ENCODE data around the gene MRPL44. TPM values are rescaled to one million over a fixed set of nuclear protein-coding genes. Genes with fewer than 3 reads are reported as not detected.

MRPL44 gene
- polyA plus RNA-seq, 3 donors = 7.5 to 28.4 (median 25.7) TPM

- Mint-ChIP-seq H3K4me3 (no peak overlapping the region), H3K9me3 (no peaks in the 10 kb centered on the region)
Measured at GRCh38 chr2:223991611-223992010, 34.3 kb downstream of the MRPL44 start.

GRCh38 chr2:223993634-223994232 is 36.5 kb downstream of the MRPL44 start:
- 58% methylated on average over 3 of the region's 5 CpGs for WGBS (ENCODE audit: insufficient coverage)
- Mint-ChIP-seq H3K36me3 (no peaks in the 10 kb centered on the region), H3K27me3 (ENCODE audit: low read depth in 3 of 3) (no peaks in the 10 kb centered on the region), H3K9me3 (no peaks in the 10 kb centered on the region), H3K4me3 (no peak overlapping the region), H3K4me1 (peaks cover 1% of the 10 kb centered on the region), H3K27ac (no peak overlapping the region)
- H3K9me3 ChIP-seq (replicated peaks in 1 of 2; ENCODE audit: control insufficient read depth in 1 of 2, insufficient read depth in 1 of 2, low read length in 2 of 2) = no peaks in the 10 kb centered on the region
- TF ChIP-seq CTCF (IDR thresholded peaks at IDR 0.05) = peak; percentile 82
- intact Hi-C loops (cut with micrococcal nuclease) = loop anchor here in 1 of 2 donors (5.0 kb wide), 1 partner anchor 289 kb away; no protein-coding TSS in a partner anchor
- H3K4me1 ChIP-seq (ENCODE audit: control insufficient read depth in 1 of 2, insufficient read depth in 2 of 2, low read length in 2 of 2) = no peaks in the 10 kb centered on the region
- H3K27ac ChIP-seq (ENCODE audit: low read depth in 1 of 2, low read length in 2 of 2) = no peak overlapping the region
- H3K79me2 ChIP-seq (ENCODE audit: insufficient read depth, low read length) = no peaks in the 10 kb centered on the region
- H3K4me2 ChIP-seq (replicated peaks; ENCODE audit: extremely low read depth, low read length, poor library complexity, severe bottlenecking) = no peak overlapping the region
- no peaks in the 10 kb centered on the region for H3K36me3 ChIP-seq (replicated peaks in 1 of 2; ENCODE audit: control insufficient read depth in 1 of 2, insufficient read depth in 2 of 2, low read length in 2 of 2)
- DNase-seq = peak; percentile 34 to 55 (median 51)
- no peaks in the 10 kb centered on the region for H3K27me3 ChIP-seq (ENCODE audit: control insufficient read depth in 2 of 2, insufficient read depth in 2 of 2, low read length in 2 of 2)
- no peaks in the 10 kb centered on the region for H4K20me1 ChIP-seq (ENCODE audit: insufficient read depth, low read length)
- H3K4me3 ChIP-seq (replicated peaks in 1 of 3; ENCODE audit: low read depth in 2 of 3, low read length in 3 of 3) = no peak overlapping the region
- no peak overlapping the region for H2AFZ ChIP-seq (ENCODE audit: insufficient read depth, low read depth, low read length, poor library complexity, severe bottlenecking)
- no peak overlapping the region for H3K9ac ChIP-seq (ENCODE audit: insufficient read depth, low read length, poor library complexity, severe bottlenecking)

More at GRCh38 chr2:223991611-223992010, 34.3 kb downstream of the MRPL44 start:
- Mint-ChIP-seq H3K27me3 (ENCODE audit: low read depth in 3 of 3) (no peaks in the 10 kb centered on the region), H3K36me3 (no peaks in the 10 kb centered on the region), H3K27ac (no peak overlapping the region), H3K4me1 (peaks cover 3% of the 10 kb centered on the region)
- H3K9ac ChIP-seq (ENCODE audit: insufficient read depth, low read length, poor library complexity, severe bottlenecking) = no peak overlapping the region
- H3K9me3 ChIP-seq (replicated peaks in 1 of 2; ENCODE audit: control insufficient read depth in 1 of 2, insufficient read depth in 1 of 2, low read length in 2 of 2) = no peaks in the 10 kb centered on the region
- DNase-seq = no peak
- WGBS (ENCODE audit: insufficient coverage) = 91% methylated on average over 12 of the region's 12 CpGs
- H3K4me3 ChIP-seq (replicated peaks in 1 of 3; ENCODE audit: low read depth in 2 of 3, low read length in 3 of 3) = no peak overlapping the region
- H4K20me1 ChIP-seq (ENCODE audit: insufficient read depth, low read length) = no peaks in the 10 kb centered on the region
- H3K4me2 ChIP-seq (replicated peaks; ENCODE audit: extremely low read depth, low read length, poor library complexity, severe bottlenecking) = no peak overlapping the region
- H3K4me1 ChIP-seq (ENCODE audit: control insufficient read depth in 1 of 2, insufficient read depth in 2 of 2, low read length in 2 of 2) = no peaks in the 10 kb centered on the region
- intact Hi-C loops (cut with micrococcal nuclease) = loop anchor here in 1 of 2 donors (5.0 kb wide), 1 partner anchor 291 kb away; no protein-coding TSS in a partner anchor
- no peak overlapping the region for H3K27ac ChIP-seq (ENCODE audit: low read depth in 1 of 2, low read length in 2 of 2)
- no peaks in the 10 kb centered on the region for H3K36me3 ChIP-seq (replicated peaks in 1 of 2; ENCODE audit: control insufficient read depth in 1 of 2, insufficient read depth in 2 of 2, low read length in 2 of 2)
- H3K27me3 ChIP-seq (ENCODE audit: control insufficient read depth in 2 of 2, insufficient read depth in 2 of 2, low read length in 2 of 2) = no peaks in the 10 kb centered on the region
- no peaks in the 10 kb centered on the region for H3K79me2 ChIP-seq (ENCODE audit: insufficient read depth, low read length)
- H2AFZ ChIP-seq (ENCODE audit: insufficient read depth, low read depth, low read length, poor library complexity, severe bottlenecking) = no peak overlapping the region
- TF ChIP-seq CTCF (IDR thresholded peaks at IDR 0.05) = no peak

All from CD14-positive monocyte (primary cell).